HepG2 (cell line): ENCODE measurements around the gene DOCK4. TPM values are rescaled to one million over a fixed set of nuclear protein-coding genes. Genes with fewer than 3 reads are reported as not detected.

ENCODE experiments used
- ATAC-seq: fragments of 200-7000 bp; cut with Tn5 transposase; 3 replicates; pipeline ENCODE4 v1.9.1; 2020; ENCODE audit warnings: mild to moderate bottlenecking, moderate library complexity
- BruUV-seq: library from RNA; stranded (reverse); fragments of 400-500 nt; replicated peaks from 2 replicates; lab custom pipeline; 2021; lab: Mats Ljungman, UMichigan
- CTCF ChIA-PET: fragments of 300-600 bp; formaldehyde crosslinking; extraction: SDS; loops from one replicate; lab custom pipeline; 2021; ENCODE audit warnings: low total read pairs, inconsistent platforms, low intra/inter-chr PET ratio; lab: Yijun Ruan, JAX
- POLR2A ChIA-PET: fragments of 350-600 bp; sonication (Branson Sonifier 250); formaldehyde crosslinking; loops from one replicate; lab custom pipeline; 2020; ENCODE audit warnings: antibody characterized with exemption, inconsistent platforms; lab: Yijun Ruan, JAX
- DNase-seq: peaks from one replicate; pipeline ENCODE4 v3.0.0-alpha.2; 2015; ENCODE audit warnings: low spot score
- FAIRE-seq: peaks from 3 replicates; lab custom pipeline; 2011; peaks lifted over from hg19 to GRCh38; lab: Jason Lieb, UNC
- H2AFZ ChIP-seq: one replicate; pipeline ENCODE4 v1.6.1; 2011; ENCODE audit warnings: low read length, inconsistent platforms
- H3K27ac ChIP-seq: fragments of 300-600 bp; 3 replicates; pipeline ENCODE4 v1.8.0; 2011; ENCODE audit warnings: mixed run types, mild to moderate bottlenecking, mixed read lengths, low read length, inconsistent platforms; ENCODE audit not compliant: insufficient read depth; ENCODE audit errors: extremely low read length
- H3K27me3 ChIP-seq, 2 experiments: fragments of 200-600 bp in 1 of 2; 2 replicates in 1 of 2; 3 replicates in 1 of 2; pipeline versions ENCODE4 v1.6.0 to v1.8.0; 2011; ENCODE audit warnings: low read length in 2 of 2, mild to moderate bottlenecking in 2 of 2, moderate library complexity in 2 of 2, inconsistent platforms in 1 of 2; ENCODE audit not compliant: insufficient read depth in 2 of 2, control insufficient read depth in 1 of 2
- H3K36me3 ChIP-seq, 2 experiments: fragments of 200-600 bp in 1 of 2; replicated peaks in 1 of 2; 2 replicates in 1 of 2; 3 replicates in 1 of 2; pipeline versions ENCODE4 v1.5.1 to v1.8.0; 2011; ENCODE audit warnings: low read length in 2 of 2, inconsistent platforms in 1 of 2; ENCODE audit not compliant: insufficient read depth in 2 of 2, control insufficient read depth in 1 of 2
- H3K4me1 ChIP-seq: 2 replicates; pipeline ENCODE4 v1.5.1; 2012; ENCODE audit warnings: low read length, inconsistent platforms; ENCODE audit not compliant: insufficient read depth
- H3K4me2 ChIP-seq: 2 replicates; pipeline ENCODE4 v1.6.0; 2011; ENCODE audit warnings: low read depth, low read length, inconsistent platforms
- H3K4me3 ChIP-seq, 3 experiments: fragments of 200-600 bp in 1 of 3; sonication (generic), shearing (Covaris generic) in 1 of 3; replicated peaks in 1 of 3; 2 replicates each; pipeline ENCODE4 v1.5.1; 2011 to 2016; ENCODE audit warnings: low read length in 3 of 3, inconsistent platforms in 2 of 3, low read depth in 2 of 3, mild to moderate bottlenecking in 2 of 3, control low read depth in 1 of 3, mixed read lengths in 1 of 3; ENCODE audit not compliant: insufficient read depth in 1 of 3
- H3K79me2 ChIP-seq: one replicate; pipeline ENCODE4 v1.6.1; 2011; ENCODE audit warnings: low read length, inconsistent platforms; ENCODE audit not compliant: insufficient read depth
- H3K9ac ChIP-seq: 2 replicates; pipeline ENCODE4 v1.6.0; 2011; ENCODE audit warnings: mild to moderate bottlenecking, low read depth, low read length, inconsistent platforms; ENCODE audit not compliant: insufficient read depth
- H3K9me3 ChIP-seq: 2 replicates; pipeline ENCODE4 v1.5.1; 2012; ENCODE audit warnings: mild to moderate bottlenecking, low read length
- H4K20me1 ChIP-seq: 2 replicates; pipeline ENCODE4 v1.6.0; 2011; ENCODE audit warnings: inconsistent platforms, mild to moderate bottlenecking, low read length, moderate library complexity; ENCODE audit not compliant: insufficient read depth
- ARNT2 ChIP-seq: sonication (generic); formaldehyde crosslinking; IDR thresholded peaks from 2 replicates; pipeline ENCODE4 v1.8.0; 2022; ENCODE audit warnings: mild to moderate bottlenecking, low read depth, missing genetic modification reagents, moderate library complexity
- GMEB1 ChIP-seq: sonication (generic); formaldehyde crosslinking; IDR thresholded peaks from 2 replicates; pipeline ENCODE4 v1.5.1; 2020; ENCODE audit warnings: missing genetic modification reagents, mild to moderate bottlenecking, borderline replicate concordance
- MTF1 ChIP-seq: sonication (generic); formaldehyde crosslinking; IDR thresholded peaks from 2 replicates; pipeline ENCODE4 v1.5.0; 2020; ENCODE audit warnings: missing genetic modification reagents
- SOX5 ChIP-seq: IDR thresholded peaks from 2 replicates; pipeline ENCODE4 v1.6.1; 2016; ENCODE audit warnings: borderline replicate concordance
- TEAD2 ChIP-seq: sonication (generic); formaldehyde crosslinking; IDR thresholded peaks from 2 replicates; pipeline ENCODE4 v1.9.0; 2021; ENCODE audit warnings: missing genetic modification reagents
- ZBTB3 ChIP-seq: sonication (generic); formaldehyde crosslinking; IDR thresholded peaks from 2 replicates; pipeline ENCODE4 v1.4.0; 2020; ENCODE audit warnings: low read depth, mild to moderate bottlenecking, moderate library complexity, missing genetic modification reagents, borderline replicate concordance
- ZIK1 ChIP-seq: sonication (generic); formaldehyde crosslinking; IDR thresholded peaks from 2 replicates; pipeline ENCODE4 v1.5.0; 2020; ENCODE audit warnings: mild to moderate bottlenecking, low read depth, missing genetic modification reagents, borderline replicate concordance
- ZNF232 ChIP-seq: sonication (generic); formaldehyde crosslinking; IDR thresholded peaks from 2 replicates; pipeline ENCODE4 v1.4.0; 2020; ENCODE audit warnings: missing genetic modification reagents, borderline replicate concordance
- ZNF275 ChIP-seq: sonication (generic); formaldehyde crosslinking; IDR thresholded peaks from 2 replicates; pipeline ENCODE4 v1.8.0; 2022; ENCODE audit warnings: missing genetic modification reagents, mild to moderate bottlenecking, inconsistent platforms, borderline replicate concordance
- ZNF432 ChIP-seq: sonication (generic); formaldehyde crosslinking; IDR thresholded peaks from 2 replicates; pipeline ENCODE4 v1.5.0; 2020; ENCODE audit warnings: missing genetic modification reagents, mild to moderate bottlenecking, borderline replicate concordance
- WGBS: methylation state at CpG from one replicate; pipeline ENCODE4 v1.1.6; 2017; ENCODE audit warnings: low lambda C conversion rate; 5-methylcytosine and 5-hydroxymethylcytosine counted together
- in situ Hi-C: cut with HindIII; loops from 2 replicates; pipeline ENCODE4 v1.10.0; 2017; ENCODE audit warnings: low pct_unique_long_range_greater_than_20kb; ENCODE audit not compliant: extremely low pct_ligation_motif_present
- intact Hi-C: fragments of 100-400 bp; cut with micrococcal nuclease; formaldehyde crosslinking; loops from one replicate; pipeline ENCODE4 v1.10.0; 2022; ENCODE audit not compliant: unreplicated experiment
- polyA plus RNA-seq, 8 experiments: library from polyadenylated mRNA; depleted of rRNA in 3 of 8; stranded (reverse) in 7 of 8; unstranded in 1 of 8; fragments of >200 nt; fragmentation: Illumina TruSeq in 4 of 8; extraction: Trizol in 4 of 8; gene quantifications; 2 replicates each; pipeline versions ENCODE4 v1.2.1 to v1.2.3, GENCODE V29; 2011 to 2016; ENCODE audit warnings: low read depth in 4 of 8, missing spikeins in 1 of 8, mixed read lengths in 1 of 8; ENCODE audit not compliant: insufficient read depth in 1 of 8
- total RNA-seq, 5 experiments: library from RNA; depleted of rRNA; stranded (reverse); fragments of >200 nt; fragmentation: Illumina TruSeq; extraction: Trizol; gene quantifications; 2 replicates each; pipeline ENCODE4 v1.2.3, GENCODE V29; 2016; ENCODE audit warnings: low read depth in 1 of 5

DOCK4 gene
- total and polyA plus RNA-seq, 2 of the 13 experiments (the other 11 are each of a cell fraction or from before 2014, with no cell fraction given) = 13.5 to 17.4 TPM

DNA sequence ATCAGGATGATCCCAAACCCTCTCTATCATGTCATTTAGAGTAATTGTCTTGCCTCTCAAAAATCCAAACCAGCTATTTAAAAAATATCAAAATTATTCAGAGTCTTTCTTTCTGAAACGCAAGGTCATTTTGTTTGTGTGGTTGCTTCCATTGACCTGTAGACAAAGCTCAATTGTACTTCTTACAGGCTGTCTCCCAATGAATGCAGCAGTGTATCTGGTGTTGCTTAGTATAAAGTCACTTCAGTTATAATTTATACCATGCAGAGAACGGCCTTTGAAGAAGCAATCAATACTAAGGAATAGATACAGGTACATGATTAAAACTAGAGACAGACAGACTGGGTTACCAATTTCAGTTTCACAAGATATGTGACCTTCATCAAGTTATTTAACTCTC, 80.9 kb downstream of the DOCK4 start:
- ChIA-PET CTCF (no interaction called here), POLR2A (no interaction called here)
- H3K4me3 ChIP-seq = no peak overlapping the region
- H3K27me3 ChIP-seq = no peaks in the 10 kb centered on the region
- H3K36me3 ChIP-seq = no peaks in the 10 kb centered on the region
- peaks cover 32% of the 10 kb centered on the region for H3K79me2 ChIP-seq
- BruUV-seq = no TSS peak
- no peak for TF ChIP-seq ZBTB3 (CRISPR knock-in tag)
- TF ChIP-seq ARNT2 (CRISPR knock-in tag) = no peak
- TF ChIP-seq ZNF432 (CRISPR knock-in tag) = no peak
- TF ChIP-seq ZNF232 (CRISPR knock-in tag) = no peak
- no peak for TF ChIP-seq ZIK1 (CRISPR knock-in tag)
- no peak for TF ChIP-seq SOX5 (CRISPR knock-in tag)
- TF ChIP-seq MTF1 (CRISPR knock-in tag) = no peak
- TF ChIP-seq TEAD2 = no peak
- no peak for TF ChIP-seq ZNF275 (CRISPR knock-in tag)
- TF ChIP-seq GMEB1 (CRISPR knock-in tag) = no peak
- H3K27ac ChIP-seq = no peak overlapping the region
- FAIRE-seq (no peak), ATAC-seq (no peak), DNase-seq (no peak)
- no peaks in the 10 kb centered on the region for H4K20me1 ChIP-seq
- intact Hi-C loops (no loop called here), in situ Hi-C loops (no loop called here)
- H3K9me3 ChIP-seq = no peaks in the 10 kb centered on the region
- WGBS = 91% methylated on average over 2 of the region's 2 CpGs
- H3K9ac ChIP-seq = no peak overlapping the region
- H2AFZ ChIP-seq = no peak overlapping the region
- peaks cover 38% of the 10 kb centered on the region for H3K4me1 ChIP-seq
- no peak overlapping the region for H3K4me2 ChIP-seq
